Mononuclear cell (primary cell): Measurements from ENCODE around the gene TMOD1. TPM values are rescaled to one million over a fixed set of nuclear protein-coding genes. Genes with fewer than 3 reads are reported as not detected.

Experiments
- total RNA-seq: library from RNA; depleted of rRNA; stranded (reverse); fragments of >200 nt; gene quantifications from one replicate; pipeline ENCODE4 v1.2.3, GENCODE V29; 2012

Gene TMOD1
- total RNA-seq, 1 donor = 0.84 TPM

Other genes with a start within 250 kb of the TMOD1 start
- gene CCDC180, start 194.0 kb upstream of the TMOD1 start, total RNA-seq = 5.0 TPM
- 7.2 TPM for gene TDRD7, start 89.6 kb upstream of the TMOD1 start, total RNA-seq
- gene TSTD2, start 131.7 kb downstream of the TMOD1 start, total RNA-seq = 10.5 TPM
- 35.3 TPM for gene NCBP1, start 132.2 kb downstream of the TMOD1 start, total RNA-seq
- gene XPA, start 195.7 kb downstream of the TMOD1 start, total RNA-seq = 20.5 TPM